ENCODE data around the gene NUTM2D.
"Not testable (repeated sequence)": the region's sequence is repeated elsewhere in the genome, so short reads cannot be mapped to it uniquely, and the experiment has no call there.

The NUTM2D gene

DNA sequence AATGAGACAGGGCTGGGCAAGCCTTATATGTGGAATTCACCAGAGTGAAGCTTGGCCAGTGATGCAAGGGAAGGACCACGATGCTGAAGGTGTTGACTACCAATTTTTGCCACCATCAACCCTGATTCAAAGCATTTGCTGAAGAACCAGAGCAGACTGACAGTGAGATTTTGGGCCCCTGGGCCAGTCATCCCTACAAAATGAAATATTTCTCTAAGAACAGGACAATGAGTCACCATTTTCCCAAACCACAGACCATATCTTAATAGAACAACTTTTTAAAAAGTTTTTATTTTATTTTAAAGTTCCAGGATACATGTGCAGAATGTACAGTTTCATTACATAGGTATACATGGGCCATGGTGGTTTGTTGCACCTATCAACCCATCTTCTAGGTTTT lies 16.5 kb downstream of the NUTM2D start:
- DNase-seq: not testable (repeated sequence)

DNA sequence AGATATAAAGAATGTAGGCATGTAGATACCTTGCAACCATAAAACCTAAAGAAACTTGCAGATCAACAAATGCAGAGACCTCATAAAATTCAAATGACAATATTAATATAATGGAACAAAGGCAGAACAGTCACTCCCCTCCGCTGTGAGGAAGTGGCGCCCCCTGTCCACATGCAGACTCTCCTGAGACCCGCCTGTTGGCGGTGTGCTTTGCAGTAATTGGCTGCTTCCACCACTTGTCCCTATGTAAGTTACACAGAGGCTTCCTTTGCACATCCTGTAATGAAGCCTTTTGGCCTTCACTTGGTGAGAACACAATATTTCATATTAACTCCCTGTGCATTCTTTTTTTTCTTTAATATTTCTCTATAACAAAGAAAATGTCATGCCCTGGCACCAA lies 21.6 kb downstream of the NUTM2D start:
- not testable (repeated sequence) for DNase-seq

DNA sequence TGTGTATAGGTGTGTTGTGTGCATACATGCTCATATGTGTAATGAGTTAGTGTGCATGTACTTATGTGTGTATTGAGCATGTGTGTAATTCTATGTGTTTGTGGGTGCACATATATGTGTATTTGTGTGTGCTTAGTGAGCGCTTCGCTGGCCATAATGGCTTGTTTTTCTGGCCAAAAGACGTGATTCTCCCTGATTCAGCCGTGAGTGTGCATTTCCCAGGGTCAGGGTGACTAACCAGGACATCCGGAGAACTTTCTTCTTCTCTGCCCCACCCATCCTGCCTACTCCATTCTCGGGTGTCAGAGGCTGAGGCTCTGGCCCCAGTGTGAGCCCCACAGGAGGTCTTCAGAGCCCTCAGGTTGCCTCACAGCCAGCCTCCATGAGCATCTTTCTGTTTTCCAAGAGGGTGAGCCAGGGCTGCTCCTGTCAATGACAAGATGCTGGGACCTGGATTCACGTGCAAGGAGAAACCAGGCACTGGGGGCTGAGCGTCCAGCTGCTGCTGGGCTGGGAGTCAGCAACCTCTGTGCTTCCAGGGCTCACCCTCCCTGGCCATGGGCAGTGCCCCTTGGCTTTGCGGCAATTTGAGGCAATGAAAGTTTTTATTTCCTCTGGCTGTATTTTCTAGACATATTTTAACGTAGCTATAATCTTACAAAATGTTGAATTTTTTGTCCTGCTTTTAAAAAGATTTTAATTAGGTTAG lies 25.8 kb downstream of the NUTM2D start:
- DNase-seq: not testable (repeated sequence)

DNA sequence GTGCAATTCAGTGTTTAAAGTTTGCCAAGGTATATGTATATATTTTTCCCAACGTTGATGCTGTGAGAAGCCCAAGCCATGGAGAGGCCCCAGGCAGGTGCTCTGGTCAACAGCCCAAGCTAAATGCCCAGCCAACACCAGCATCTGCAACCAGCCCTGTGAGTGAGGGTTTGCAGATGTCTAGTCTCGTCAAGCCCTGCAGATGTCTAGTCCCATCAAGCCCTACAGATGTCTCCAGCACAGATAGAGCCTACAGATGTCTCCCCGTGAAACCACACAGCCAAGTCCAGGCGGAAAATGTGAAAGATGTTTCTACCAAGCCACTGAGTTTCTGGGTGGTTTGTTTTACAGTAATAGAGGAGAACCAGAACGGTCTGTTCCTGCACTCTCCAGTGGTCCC lies 26.7 kb downstream of the NUTM2D start:
- DNase-seq: not testable (repeated sequence)

DNA sequence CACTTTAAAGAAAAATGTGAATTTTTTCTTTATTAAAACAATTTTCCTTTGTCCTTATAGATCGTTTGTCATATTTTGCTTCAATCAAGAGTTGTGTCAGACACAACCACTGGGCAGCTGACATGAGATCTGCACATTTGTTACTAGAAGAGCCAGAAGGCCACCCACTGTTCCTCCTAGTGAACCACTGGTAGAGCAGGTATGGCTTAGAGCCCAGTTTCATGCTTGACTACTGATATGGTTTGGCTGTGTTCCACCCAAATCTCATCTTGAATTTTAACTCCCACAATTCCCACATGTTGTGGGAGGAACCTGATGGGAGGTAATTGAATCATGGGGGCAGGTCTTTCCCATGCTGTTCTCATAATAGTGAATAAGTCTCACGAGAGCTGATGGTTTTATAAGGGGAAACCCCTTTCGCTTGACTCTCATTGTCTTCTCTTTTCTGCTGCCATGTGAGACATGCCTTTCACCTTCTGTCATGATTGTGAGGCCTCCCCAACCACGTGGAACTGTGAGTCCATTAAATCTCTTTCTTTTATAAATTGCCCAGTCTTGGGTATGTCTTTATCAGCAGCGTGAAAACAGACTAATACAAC lies 28.3 kb downstream of the NUTM2D start:
- DNase-seq: not testable (repeated sequence)

DNA sequence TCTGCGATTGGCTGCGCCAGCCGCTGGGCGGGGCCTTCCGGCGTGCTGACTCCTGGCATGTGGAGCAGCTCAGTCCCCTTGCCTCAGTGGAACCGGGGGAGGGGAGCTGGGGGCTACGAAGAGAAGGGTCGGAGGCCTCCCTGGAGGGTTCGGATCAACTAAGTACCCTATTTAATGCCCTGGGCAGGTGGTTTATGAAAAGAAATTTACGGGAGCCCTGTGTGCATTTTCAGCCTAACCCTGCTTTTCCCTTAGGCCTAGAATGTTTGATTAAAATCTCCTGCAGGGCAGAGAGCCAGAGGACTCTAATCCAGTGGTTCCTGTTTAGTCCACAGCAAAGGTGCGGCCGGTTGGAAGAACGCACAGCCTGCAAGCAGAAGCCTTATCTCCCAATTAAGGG lies 33.8 kb downstream of the NUTM2D start:
- DNase-seq: not testable (repeated sequence)

DNA sequence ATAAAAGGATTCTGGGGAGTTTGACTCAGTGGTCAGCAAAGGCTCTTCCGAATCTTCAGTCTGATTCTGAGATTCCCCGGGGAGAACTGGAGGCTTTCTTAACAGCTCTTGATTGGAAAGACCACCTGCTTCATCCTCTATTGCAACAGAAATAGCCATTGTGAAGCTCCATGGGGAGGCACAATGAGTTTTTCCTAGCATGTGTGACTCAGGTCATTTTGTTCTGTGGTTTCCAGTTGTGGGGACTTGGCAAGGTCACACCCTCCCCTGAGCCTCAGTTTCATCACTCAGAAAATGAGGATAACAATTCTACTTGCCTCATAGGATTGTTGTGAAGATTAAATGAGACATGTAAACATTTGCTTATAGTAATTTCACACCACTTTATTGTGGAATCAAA lies 38.7 kb downstream of the NUTM2D start:
- not testable (repeated sequence) for DNase-seq

DNA sequence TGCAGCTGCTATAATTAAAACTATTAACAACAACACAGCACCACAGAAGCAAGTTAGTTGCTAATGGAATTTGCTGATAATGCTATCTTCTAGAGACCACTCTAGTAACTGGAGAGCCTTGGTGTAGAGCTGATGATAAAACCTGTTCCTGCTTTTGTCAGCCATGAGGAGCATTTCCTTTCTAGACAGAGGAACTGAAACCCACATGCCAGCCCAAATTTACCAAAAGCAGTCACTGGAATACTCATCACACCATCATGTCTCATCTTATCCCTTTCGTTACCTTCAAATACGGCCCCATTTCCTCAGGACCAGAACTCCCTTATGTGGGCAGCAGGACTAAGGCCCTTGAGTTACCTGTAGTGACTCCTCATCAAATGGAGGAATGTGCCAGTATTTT lies 40.9 kb downstream of the NUTM2D start:
- not testable (repeated sequence) for DNase-seq

DNA sequence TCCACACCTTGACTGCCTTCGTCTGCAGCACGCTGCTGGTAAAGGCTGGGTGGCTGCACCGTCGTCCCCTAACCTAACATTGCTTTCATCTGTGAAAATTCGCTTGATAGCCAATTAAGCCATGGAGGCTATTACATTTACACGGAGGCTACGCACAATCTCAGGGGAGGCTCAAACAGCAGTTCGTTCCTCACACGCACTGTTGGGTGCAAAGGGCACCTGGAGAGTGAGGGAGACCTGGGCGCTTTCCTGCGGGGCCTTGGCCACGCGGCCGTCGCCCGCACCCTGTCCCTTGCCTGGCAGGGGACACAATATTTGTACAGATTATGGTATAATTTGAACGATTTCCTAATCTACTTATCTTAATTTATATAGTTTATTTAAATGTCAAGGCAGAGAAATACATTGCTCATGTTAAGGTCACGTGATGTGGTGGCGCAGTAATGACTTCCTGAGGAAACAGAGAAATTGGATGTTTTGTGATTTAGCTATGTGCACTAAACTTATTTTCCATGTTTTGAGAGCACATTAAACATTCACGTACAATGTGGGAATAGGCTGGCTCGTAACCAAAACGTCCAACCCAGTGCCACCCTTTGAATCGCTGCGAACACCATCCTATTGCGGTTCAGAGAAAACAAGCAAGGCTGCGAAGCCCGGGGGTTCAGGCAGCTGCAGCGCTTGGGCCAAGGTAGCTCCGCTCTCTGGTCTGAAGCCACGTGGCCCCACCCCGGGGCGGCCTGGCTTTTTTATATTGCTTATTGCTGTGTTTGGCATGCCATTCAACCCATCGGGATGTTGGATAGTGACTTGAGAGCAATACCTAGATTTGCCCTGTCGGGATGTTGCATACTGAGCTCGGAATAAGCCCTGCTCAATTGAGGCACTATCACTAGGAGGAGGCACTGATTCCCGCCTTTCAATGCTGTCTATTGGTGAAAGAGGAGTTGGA lies 50.2 kb downstream of the NUTM2D start:
- not testable (repeated sequence) for DNase-seq

DNA sequence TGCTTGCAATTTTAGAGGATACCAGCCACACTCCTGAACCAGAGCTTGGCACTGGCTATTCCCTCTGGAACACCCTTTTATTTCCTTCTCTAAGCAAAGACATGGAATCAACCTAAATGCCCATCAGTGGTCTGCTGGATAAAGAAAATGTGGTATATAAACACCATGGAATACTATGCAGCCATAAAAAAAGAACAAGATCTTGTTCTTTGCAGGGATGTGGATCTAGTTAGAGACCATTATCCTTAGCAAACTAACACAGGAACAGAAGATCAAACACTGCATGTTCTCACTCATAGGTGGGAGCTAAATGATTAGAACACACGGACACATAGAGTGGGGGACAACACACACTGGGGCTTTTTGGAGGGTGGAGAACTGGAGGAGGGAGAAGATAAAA lies 56.4 kb downstream of the NUTM2D start:
- not testable (repeated sequence) for DNase-seq

All from left hindlimb (tissue), 1 donor.